ENCODE data around the gene SSTR3. TPM values are rescaled to one million over a fixed set of nuclear protein-coding genes. Genes with fewer than 3 reads are reported as not detected.

The SSTR3 gene
- total and polyA plus RNA-seq, 2 of the 13 experiments (the other 11 are each of a cell fraction or from before 2014, with no cell fraction given): 0.08 to 0.64 TPM

DNA sequence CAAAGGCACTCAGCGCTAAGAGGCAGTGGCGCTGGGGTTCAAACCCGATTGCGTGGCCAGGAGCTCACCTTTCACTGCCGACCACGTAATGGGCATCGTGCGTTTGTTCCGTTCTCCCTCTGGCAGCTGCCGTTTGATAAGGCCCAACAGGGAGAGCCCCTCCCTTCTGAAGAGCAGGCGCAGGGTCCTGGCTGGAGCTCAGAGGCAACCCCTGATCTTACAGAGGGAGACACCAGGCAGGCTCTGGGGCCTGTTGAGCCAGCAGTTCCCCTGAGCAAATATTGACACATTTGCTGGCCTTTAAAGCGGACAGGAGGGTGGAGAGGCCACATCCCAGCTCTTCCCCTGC, 12.5 kb downstream of the SSTR3 start (continued):
- TF ChIP-seq, protein P1, sequence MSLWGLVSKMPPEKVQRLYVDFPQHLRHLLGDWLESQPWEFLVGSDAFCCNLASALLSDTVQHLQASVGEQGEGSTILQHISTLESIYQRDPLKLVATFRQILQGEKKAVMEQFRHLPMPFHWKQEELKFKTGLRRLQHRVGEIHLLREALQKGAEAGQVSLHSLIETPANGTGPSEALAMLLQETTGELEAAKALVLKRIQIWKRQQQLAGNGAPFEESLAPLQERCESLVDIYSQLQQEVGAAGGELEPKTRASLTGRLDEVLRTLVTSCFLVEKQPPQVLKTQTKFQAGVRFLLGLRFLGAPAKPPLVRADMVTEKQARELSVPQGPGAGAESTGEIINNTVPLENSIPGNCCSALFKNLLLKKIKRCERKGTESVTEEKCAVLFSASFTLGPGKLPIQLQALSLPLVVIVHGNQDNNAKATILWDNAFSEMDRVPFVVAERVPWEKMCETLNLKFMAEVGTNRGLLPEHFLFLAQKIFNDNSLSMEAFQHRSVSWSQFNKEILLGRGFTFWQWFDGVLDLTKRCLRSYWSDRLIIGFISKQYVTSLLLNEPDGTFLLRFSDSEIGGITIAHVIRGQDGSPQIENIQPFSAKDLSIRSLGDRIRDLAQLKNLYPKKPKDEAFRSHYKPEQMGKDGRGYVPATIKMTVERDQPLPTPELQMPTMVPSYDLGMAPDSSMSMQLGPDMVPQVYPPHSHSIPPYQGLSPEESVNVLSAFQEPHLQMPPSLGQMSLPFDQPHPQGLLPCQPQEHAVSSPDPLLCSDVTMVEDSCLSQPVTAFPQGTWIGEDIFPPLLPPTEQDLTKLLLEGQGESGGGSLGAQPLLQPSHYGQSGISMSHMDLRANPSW (CRISPR knock-in tag; IDR thresholded peaks at IDR 0.05; ENCODE audit: borderline replicate concordance): peak; percentile 84; the same call in 1 of the 2 replicates
- TF ChIP-seq RFXANK (CRISPR knock-in tag; IDR thresholded peaks at IDR 0.05): no peak
- TF ChIP-seq RBM22 (optimal IDR thresholded peaks at IDR 0.05; ENCODE audit: low read length): peak; percentile 32
- TF ChIP-seq, protein P2, sequence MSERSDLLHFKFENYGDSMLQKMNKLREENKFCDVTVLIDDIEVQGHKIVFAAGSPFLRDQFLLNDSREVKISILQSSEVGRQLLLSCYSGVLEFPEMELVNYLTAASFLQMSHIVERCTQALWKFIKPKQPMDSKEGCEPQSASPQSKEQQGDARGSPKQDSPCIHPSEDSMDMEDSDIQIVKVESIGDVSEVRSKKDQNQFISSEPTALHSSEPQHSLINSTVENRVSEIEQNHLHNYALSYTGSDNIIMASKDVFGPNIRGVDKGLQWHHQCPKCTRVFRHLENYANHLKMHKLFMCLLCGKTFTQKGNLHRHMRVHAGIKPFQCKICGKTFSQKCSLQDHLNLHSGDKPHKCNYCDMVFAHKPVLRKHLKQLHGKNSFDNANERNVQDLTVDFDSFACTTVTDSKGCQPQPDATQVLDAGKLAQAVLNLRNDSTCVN (CRISPR knock-in tag; IDR thresholded peaks at IDR 0.05; ENCODE audit: borderline replicate concordance): no peak
- no peak for TF ChIP-seq PHF21A (CRISPR knock-in tag; IDR thresholded peaks at IDR 0.05)
- TF ChIP-seq HNRNPH1 (optimal IDR thresholded peaks at IDR 0.05; ENCODE audit: low read depth, low read length): no peak
- no peak for TF ChIP-seq TRIM24 (CRISPR knock-in tag; IDR thresholded peaks at IDR 0.05)
- TF ChIP-seq HOXA3 (CRISPR knock-in tag; IDR thresholded peaks at IDR 0.05): 0 out of 2 replicates have a peak, but pooled peaks have one; percentile 9
- TF ChIP-seq, protein P3, sequence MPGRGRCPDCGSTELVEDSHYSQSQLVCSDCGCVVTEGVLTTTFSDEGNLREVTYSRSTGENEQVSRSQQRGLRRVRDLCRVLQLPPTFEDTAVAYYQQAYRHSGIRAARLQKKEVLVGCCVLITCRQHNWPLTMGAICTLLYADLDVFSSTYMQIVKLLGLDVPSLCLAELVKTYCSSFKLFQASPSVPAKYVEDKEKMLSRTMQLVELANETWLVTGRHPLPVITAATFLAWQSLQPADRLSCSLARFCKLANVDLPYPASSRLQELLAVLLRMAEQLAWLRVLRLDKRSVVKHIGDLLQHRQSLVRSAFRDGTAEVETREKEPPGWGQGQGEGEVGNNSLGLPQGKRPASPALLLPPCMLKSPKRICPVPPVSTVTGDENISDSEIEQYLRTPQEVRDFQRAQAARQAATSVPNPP (CRISPR knock-in tag; IDR thresholded peaks at IDR 0.05): no peak
- TF ChIP-seq GTF3A (CRISPR knock-in tag; conservative IDR thresholded peaks at IDR 0.05): no peak
- no peak for TF ChIP-seq ELF1 (CRISPR knock-in tag; IDR thresholded peaks at IDR 0.05)
- TF ChIP-seq HNF4A (CRISPR knock-in tag; IDR thresholded peaks at IDR 0.05): peak; percentile 35; the same call in 1 of the 2 replicates
- no peak for TF ChIP-seq BRCA1 (CRISPR knock-in tag; IDR thresholded peaks at IDR 0.05)
- no peak for TF ChIP-seq MIER2 (CRISPR knock-in tag; IDR thresholded peaks at IDR 0.05)
- TF ChIP-seq ZNF720 (CRISPR knock-in tag; IDR thresholded peaks at IDR 0.05): 0 out of 2 replicates have a peak, but pooled peaks have one; percentile 45
- TF ChIP-seq, protein P4, sequence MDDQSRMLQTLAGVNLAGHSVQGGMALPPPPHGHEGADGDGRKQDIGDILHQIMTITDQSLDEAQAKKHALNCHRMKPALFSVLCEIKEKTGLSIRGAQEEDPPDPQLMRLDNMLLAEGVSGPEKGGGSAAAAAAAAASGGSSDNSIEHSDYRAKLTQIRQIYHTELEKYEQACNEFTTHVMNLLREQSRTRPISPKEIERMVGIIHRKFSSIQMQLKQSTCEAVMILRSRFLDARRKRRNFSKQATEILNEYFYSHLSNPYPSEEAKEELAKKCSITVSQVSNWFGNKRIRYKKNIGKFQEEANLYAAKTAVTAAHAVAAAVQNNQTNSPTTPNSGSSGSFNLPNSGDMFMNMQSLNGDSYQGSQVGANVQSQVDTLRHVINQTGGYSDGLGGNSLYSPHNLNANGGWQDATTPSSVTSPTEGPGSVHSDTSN (CRISPR knock-in tag; IDR thresholded peaks at IDR 0.05; ENCODE audit: borderline replicate concordance): no peak
- no peak for TF ChIP-seq ZBTB38 (CRISPR knock-in tag; IDR thresholded peaks at IDR 0.05)
- TF ChIP-seq, protein P5, sequence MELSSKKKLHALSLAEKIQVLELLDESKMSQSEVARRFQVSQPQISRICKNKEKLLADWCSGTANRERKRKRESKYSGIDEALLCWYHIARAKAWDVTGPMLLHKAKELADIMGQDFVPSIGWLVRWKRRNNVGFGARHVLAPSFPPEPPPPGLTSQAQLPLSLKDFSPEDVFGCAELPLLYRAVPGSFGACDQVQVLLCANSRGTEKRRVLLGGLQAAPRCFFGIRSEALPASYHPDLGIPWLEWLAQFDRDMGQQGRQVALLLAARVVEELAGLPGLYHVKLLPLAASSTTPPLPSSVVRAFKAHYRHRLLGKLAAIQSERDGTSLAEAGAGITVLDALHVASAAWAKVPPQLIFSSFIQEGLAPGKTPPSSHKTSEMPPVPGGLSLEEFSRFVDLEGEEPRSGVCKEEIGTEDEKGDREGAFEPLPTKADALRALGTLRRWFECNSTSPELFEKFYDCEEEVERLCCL (CRISPR knock-in tag; IDR thresholded peaks at IDR 0.05; ENCODE audit: borderline replicate concordance): no peak
- TF ChIP-seq RNF2 (conservative IDR thresholded peaks at IDR 0.05; ENCODE audit: low read depth): no peak
- 0 out of 2 replicates have a peak, but pooled peaks have one; percentile 5 for TF ChIP-seq ZNF274 (CRISPR knock-in tag; IDR thresholded peaks at IDR 0.05)
- no peak for TF ChIP-seq GABPB1 (CRISPR knock-in tag; IDR thresholded peaks at IDR 0.05)
- TF ChIP-seq, protein P6, sequence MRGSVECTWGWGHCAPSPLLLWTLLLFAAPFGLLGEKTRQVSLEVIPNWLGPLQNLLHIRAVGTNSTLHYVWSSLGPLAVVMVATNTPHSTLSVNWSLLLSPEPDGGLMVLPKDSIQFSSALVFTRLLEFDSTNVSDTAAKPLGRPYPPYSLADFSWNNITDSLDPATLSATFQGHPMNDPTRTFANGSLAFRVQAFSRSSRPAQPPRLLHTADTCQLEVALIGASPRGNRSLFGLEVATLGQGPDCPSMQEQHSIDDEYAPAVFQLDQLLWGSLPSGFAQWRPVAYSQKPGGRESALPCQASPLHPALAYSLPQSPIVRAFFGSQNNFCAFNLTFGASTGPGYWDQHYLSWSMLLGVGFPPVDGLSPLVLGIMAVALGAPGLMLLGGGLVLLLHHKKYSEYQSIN (CRISPR knock-in tag; IDR thresholded peaks at IDR 0.05; ENCODE audit: borderline replicate concordance): no peak
- TF ChIP-seq BHLHE40 (IDR thresholded peaks at IDR 0.05; ENCODE audit: low read length): no peak
